Measurements from ENCODE around the gene KMT5C. TPM values are rescaled to one million over a fixed set of nuclear protein-coding genes. Genes with fewer than 3 reads are reported as not detected.

KMT5C gene
- total and polyA plus RNA-seq, 12 donors, result 4.0 to 12.4 (median 6.9) TPM

GRCh38 chr19:55353356-55353802 lies 13.7 kb downstream of the KMT5C start:
- H3K9me3 ChIP-seq, result no peaks in the 10 kb centered on the region
- ATAC-seq (no peak), DNase-seq (no peak)
- peaks cover 18 to 70% (median 66%) of the 10 kb centered on the region in 7 donors for H3K27me3 ChIP-seq
- H3K36me3 ChIP-seq, result no peaks in the 10 kb centered on the region
- intact Hi-C loops (cut with DNase I), result no loop called here
- H3K4me3 ChIP-seq, result peak overlapping the region in 8 of 10 donors; percentile 24 to 52 (median 42)
- TF ChIP-seq CTCF (IDR thresholded peaks at IDR 0.05), result no peak
- no peak overlapping the region for H3K27ac ChIP-seq
- WGBS, 2 donors, result 3 to 5% methylated on average over 24 of the region's 24 CpGs
- peaks cover 0 to 18% (median 15%) of the 10 kb centered on the region in 9 donors for H3K4me1 ChIP-seq

- Histone ChIP-seq H3K9me3 (no peaks in the 10 kb centered on the region), H3K4me3 (peak overlapping the region in 8 of 10 donors; percentile 24 to 52 (median 42)), H3K4me1 (peaks cover 0 to 18% (median 15%) of the 10 kb centered on the region in 9 donors), H3K27me3 (peaks cover 18 to 73% (median 66%) of the 10 kb centered on the region in 7 donors), H3K36me3 (no peaks in the 10 kb centered on the region), H3K27ac (no peak overlapping the region)
- intact Hi-C loops (cut with DNase I), result no loop called here
- DNase-seq, result peak in 1 of 2 donors; percentile 61
- no peak for TF ChIP-seq CTCF (IDR thresholded peaks at IDR 0.05)
- ATAC-seq, result peak; percentile 39 to 89 (median 78)
- WGBS, 2 donors, result 2% methylated on average over 71 to 72 of the region's 72 CpGs
Observed at GRCh38 chr19:55353803-55354697, 14.4 kb downstream of the KMT5C start.

- TF ChIP-seq CTCF (IDR thresholded peaks at IDR 0.05), result no peak
- no peaks in the 10 kb centered on the region for H3K36me3 ChIP-seq
- DNase-seq (no peak), ATAC-seq (no peak)
- H3K27me3 ChIP-seq, result peaks cover 18 to 74% (median 66%) of the 10 kb centered on the region in 7 donors
- H3K27ac ChIP-seq, result no peak within 1 kb of the TSS
- intact Hi-C loops (cut with DNase I), result no loop called here
- no peaks in the 10 kb centered on the region for H3K9me3 ChIP-seq
- peaks cover 0 to 18% (median 15%) of the 10 kb centered on the region in 9 donors for H3K4me1 ChIP-seq
- WGBS, 2 donors, result 2% methylated on average over 41 to 42 of the region's 43 CpGs
- H3K4me3 ChIP-seq, result peak within 1 kb of the TSS in 8 of 10 donors; percentile 24 to 52 (median 42)
Observed at GRCh38 chr19:55354698-55355212, 15.1 kb downstream of the KMT5C start, which contains the start of gene COX6B2. Gene COX6B2, minus strand, starts transcription at chr19:55354719. Its CDS starts 198 bp downstream, at chr19:55354521.

- intact Hi-C loops (cut with DNase I), result no loop called here
- Histone ChIP-seq H3K4me3 (no peak overlapping the region), H3K27ac (no peak overlapping the region), H3K27me3 (peaks cover 18 to 71% (median 65%) of the 10 kb centered on the region in 7 donors), H3K4me1 (peaks cover 0 to 18% (median 15%) of the 10 kb centered on the region in 9 donors), H3K9me3 (no peaks in the 10 kb centered on the region), H3K36me3 (no peaks in the 10 kb centered on the region)
- no peak for TF ChIP-seq CTCF (IDR thresholded peaks at IDR 0.05)
- ATAC-seq, result no peak
- 29 to 32% methylated on average over 12 to 13 of the region's 13 CpGs for WGBS, 2 donors
- DNase-seq, result no peak
Observed at GRCh38 chr19:55355213-55355821, 15.6 kb downstream of the KMT5C start.

All from heart right ventricle (tissue), 16 donors.